Neuronal stem cell (in vitro differentiated cells): ENCODE data around the gene UGT1A7.

Source experiments
- DNase-seq: peaks from one replicate; pipeline ENCODE4 v3.0.0-alpha.2; 2013; ENCODE audit warnings: low spot score
- H2AFZ ChIP-seq: one replicate; pipeline ENCODE4 v1.6.1; 2013; ENCODE audit warnings: mild to moderate bottlenecking, low read length, inconsistent platforms
- H2AK5ac ChIP-seq: 2 replicates; pipeline ENCODE4 v1.6.1; 2013; ENCODE audit warnings: low read depth, mild to moderate bottlenecking, inconsistent platforms, low read length, moderate library complexity, mixed read lengths
- H2BK120ac ChIP-seq: 2 replicates; pipeline ENCODE4 v1.6.1; 2013; ENCODE audit warnings: low read depth, mild to moderate bottlenecking, inconsistent platforms, low read length, moderate library complexity, mixed read lengths
- H2BK12ac ChIP-seq: one replicate; pipeline ENCODE4 v1.6.1; 2013; ENCODE audit warnings: low read length, inconsistent platforms
- H2BK15ac ChIP-seq: 2 replicates; pipeline ENCODE4 v1.6.1; 2013; ENCODE audit warnings: mild to moderate bottlenecking, low read length, inconsistent platforms, mixed read lengths
- H2BK5ac ChIP-seq: one replicate; pipeline ENCODE4 v1.6.1; 2013; ENCODE audit warnings: inconsistent platforms, mild to moderate bottlenecking, low read length, moderate library complexity
- H3K14ac ChIP-seq: one replicate; pipeline ENCODE4 v1.6.1; 2013; ENCODE audit warnings: low read length, inconsistent platforms
- H3K18ac ChIP-seq: 2 replicates; pipeline ENCODE4 v1.6.1; 2013; ENCODE audit warnings: low read length, inconsistent platforms
- H3K23ac ChIP-seq: 2 replicates; pipeline ENCODE4 v1.6.1; 2013; ENCODE audit warnings: low read depth, mild to moderate bottlenecking, mixed read lengths, low read length, inconsistent platforms; ENCODE audit not compliant: poor library complexity
- H3K27ac ChIP-seq: replicated peaks from 3 replicates; pipeline ENCODE4 v1.5.1; 2013; ENCODE audit warnings: low read length, inconsistent platforms
- H3K27me3 ChIP-seq, 3 experiments: 2 replicates each; pipeline ENCODE4 v1.6.1; 2013; ENCODE audit warnings: low read length in 3 of 3, mild to moderate bottlenecking in 2 of 3, inconsistent platforms in 1 of 3, low read depth in 1 of 3, mixed read lengths in 1 of 3, moderate library complexity in 1 of 3; ENCODE audit not compliant: control insufficient read depth in 3 of 3, insufficient read depth in 3 of 3
- H3K36me3 ChIP-seq, 2 donors: replicated peaks in 1 of 2; 2 replicates each; pipeline ENCODE4 v1.6.1; 2013; ENCODE audit warnings: low read length in 2 of 2; ENCODE audit not compliant: control insufficient read depth in 2 of 2, insufficient read depth in 2 of 2
- H3K4ac ChIP-seq: 2 replicates; pipeline ENCODE4 v1.6.1; 2013; ENCODE audit warnings: inconsistent platforms, mild to moderate bottlenecking, low read length, moderate library complexity
- H3K4me1 ChIP-seq, 2 donors: 1 replicate in 1 of 2; 2 replicates in 1 of 2; pipeline ENCODE4 v1.6.1; 2013; ENCODE audit warnings: low read length in 2 of 2, low read depth in 1 of 2; ENCODE audit not compliant: control insufficient read depth in 2 of 2, insufficient read depth in 1 of 2
- H3K4me2 ChIP-seq: one replicate; pipeline ENCODE4 v1.6.1; 2013; ENCODE audit warnings: mild to moderate bottlenecking, low read length, inconsistent platforms; ENCODE audit not compliant: insufficient read depth, poor library complexity, severe bottlenecking
- H3K4me3 ChIP-seq, 2 donors: 2 replicates each; pipeline ENCODE4 v1.5.1; 2013; ENCODE audit warnings: low read length in 2 of 2, mild to moderate bottlenecking in 2 of 2, inconsistent platforms in 1 of 2, moderate library complexity in 1 of 2
- H3K79me1 ChIP-seq: one replicate; pipeline ENCODE4 v1.6.1; 2013; ENCODE audit warnings: low read depth, mild to moderate bottlenecking, inconsistent platforms, low read length, moderate library complexity
- H3K9ac ChIP-seq: one replicate; pipeline ENCODE4 v1.6.1; 2013; ENCODE audit warnings: mild to moderate bottlenecking, low read depth, low read length, inconsistent platforms; ENCODE audit not compliant: poor library complexity
- H3K9me3 ChIP-seq, 2 donors: replicated peaks in 1 of 2; 2 replicates each; pipeline versions ENCODE3 to v1.6.1; 2013; ENCODE audit warnings: low read length in 2 of 2, mild to moderate bottlenecking in 2 of 2, inconsistent platforms in 1 of 2, low read depth in 1 of 2, mixed read lengths in 1 of 2, moderate library complexity in 1 of 2; ENCODE audit not compliant: control insufficient read depth in 2 of 2, insufficient read depth in 1 of 2
- H4K8ac ChIP-seq: one replicate; pipeline ENCODE4 v1.6.1; 2013; ENCODE audit warnings: low read depth, mild to moderate bottlenecking, inconsistent platforms, low read length, moderate library complexity
- H4K91ac ChIP-seq: one replicate; pipeline ENCODE4 v1.6.1; 2013; ENCODE audit warnings: low read length, low read depth, mild to moderate bottlenecking, inconsistent platforms; ENCODE audit not compliant: poor library complexity
- WGBS, 2 donors: extraction: QIAGEN DNeasy Blood & Tissue Kit; methylation state at CpG; one replicate each; pipeline ENCODE4 v1.1.7; 2013; ENCODE audit warnings: missing lambda C conversion rate in 2 of 2, mixed read lengths in 1 of 2; ENCODE audit not compliant: insufficient read length in 2 of 2, insufficient replicate concordance in 1 of 2; ENCODE audit errors: extremely low coverage in 2 of 2; 5-methylcytosine and 5-hydroxymethylcytosine counted together

Gene UGT1A7

GRCh38 chr2:233754872-233755611, 73.3 kb downstream of the UGT1A7 start:
- peak overlapping the region; percentile 62 for H3K23ac ChIP-seq
- no peak overlapping the region for H2BK15ac ChIP-seq
- no peak for DNase-seq
- no peak overlapping the region for H3K9ac ChIP-seq
- no peak overlapping the region for H3K4me2 ChIP-seq
- no peak overlapping the region for H2AFZ ChIP-seq
- H3K27me3 ChIP-seq = no peaks in the 10 kb centered on the region
- H2BK5ac ChIP-seq = no peak overlapping the region
- H3K79me1 ChIP-seq = no peaks in the 10 kb centered on the region
- WGBS, 2 donors = no CpG with 5 or more reads among the region's 44 CpGs
- H4K91ac ChIP-seq = no peak overlapping the region
- no peak overlapping the region for H3K18ac ChIP-seq
- H2AK5ac ChIP-seq = no peak overlapping the region
- peaks cover 9 to 13% of the 10 kb centered on the region in 2 donors for H3K9me3 ChIP-seq
- peak overlapping the region in 1 of 2 donors; percentile 60 for H3K4me3 ChIP-seq
- no peak overlapping the region for H3K4ac ChIP-seq
- no peak overlapping the region for H2BK12ac ChIP-seq
- no peak overlapping the region for H3K27ac ChIP-seq
- H3K36me3 ChIP-seq = no peaks in the 10 kb centered on the region
- no peak overlapping the region for H2BK120ac ChIP-seq
- peaks cover 0 to 4% of the 10 kb centered on the region in 2 donors for H3K4me1 ChIP-seq
- no peak overlapping the region for H4K8ac ChIP-seq
- H3K14ac ChIP-seq = no peak overlapping the region

DNA sequence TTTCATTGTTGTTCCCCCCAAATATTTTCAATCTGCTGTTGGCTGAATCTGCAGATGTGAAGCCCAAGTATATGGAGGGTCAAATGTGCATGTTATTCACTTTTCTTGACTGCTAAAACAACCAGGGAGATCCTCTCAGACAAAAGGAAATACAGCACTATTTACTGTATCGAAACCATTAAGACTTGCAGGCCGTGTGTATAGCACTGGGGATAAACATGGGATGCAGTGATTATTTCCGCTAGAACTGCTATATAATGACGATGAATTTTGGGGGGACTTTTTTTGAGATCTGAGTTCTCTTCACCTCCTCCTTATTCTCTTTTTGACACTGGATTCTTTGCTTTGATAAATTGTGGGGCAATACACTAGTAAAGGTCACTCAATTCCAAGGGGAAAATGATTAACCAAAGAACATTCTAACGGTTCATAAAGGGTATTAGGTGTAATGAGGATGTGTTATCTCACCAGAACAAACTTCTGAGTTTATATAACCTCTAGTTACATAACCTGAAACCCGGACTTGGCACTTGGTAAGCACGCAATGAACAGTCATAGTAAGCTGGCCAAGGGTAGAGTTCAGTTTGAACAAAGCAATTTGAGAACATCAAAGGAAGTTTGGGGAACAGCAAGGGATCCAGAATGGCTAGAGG, 74.9 kb downstream of the UGT1A7 start:
- Histone ChIP-seq H2BK12ac (no peak overlapping the region), H3K4me3 (no peak overlapping the region), H3K4me2 (no peak overlapping the region), H2AK5ac (no peak overlapping the region), H2BK5ac (no peak overlapping the region), H3K4ac (no peak overlapping the region), H3K23ac (no peak overlapping the region), H2AFZ (no peak overlapping the region), H2BK120ac (no peak overlapping the region), H3K9ac (no peak overlapping the region), H3K79me1 (no peaks in the 10 kb centered on the region), H3K14ac (no peak overlapping the region), H3K36me3 (no peaks in the 10 kb centered on the region), H4K91ac (no peak overlapping the region), H3K18ac (no peak overlapping the region), H4K8ac (no peak overlapping the region), H3K4me1 (peaks cover 0 to 4% of the 10 kb centered on the region in 2 donors), H3K27ac (no peak overlapping the region), H3K27me3 (no peaks in the 10 kb centered on the region), H3K9me3 (peaks cover 1 to 8% of the 10 kb centered on the region in 2 donors), H2BK15ac (no peak overlapping the region)
- no peak for DNase-seq
- no CpG with 5 or more reads among the region's 7 CpGs for WGBS, 2 donors

GRCh38 chr2:233758141-233758540, 76.4 kb downstream of the UGT1A7 start:
- no peaks in the 10 kb centered on the region for H3K4me1 ChIP-seq
- no peak overlapping the region for H4K8ac ChIP-seq
- no peak overlapping the region for H2BK15ac ChIP-seq
- no peak overlapping the region for H2BK12ac ChIP-seq
- H2AFZ ChIP-seq = no peak overlapping the region
- H2BK120ac ChIP-seq = no peak overlapping the region
- H3K4me2 ChIP-seq = no peak overlapping the region
- H3K27ac ChIP-seq = no peak overlapping the region
- H4K91ac ChIP-seq = no peak overlapping the region
- no peak overlapping the region for H2AK5ac ChIP-seq
- H3K9me3 ChIP-seq = peaks cover 0 to 7% of the 10 kb centered on the region in 2 donors
- H3K79me1 ChIP-seq = no peaks in the 10 kb centered on the region
- H3K4ac ChIP-seq = no peak overlapping the region
- no peak overlapping the region for H3K18ac ChIP-seq
- H3K36me3 ChIP-seq = no peaks in the 10 kb centered on the region
- no peak overlapping the region for H3K23ac ChIP-seq
- H2BK5ac ChIP-seq = no peak overlapping the region
- no peak for DNase-seq
- H3K4me3 ChIP-seq = no peak overlapping the region
- no peak overlapping the region for H3K9ac ChIP-seq
- no peak overlapping the region for H3K14ac ChIP-seq
- no peaks in the 10 kb centered on the region for H3K27me3 ChIP-seq

DNA sequence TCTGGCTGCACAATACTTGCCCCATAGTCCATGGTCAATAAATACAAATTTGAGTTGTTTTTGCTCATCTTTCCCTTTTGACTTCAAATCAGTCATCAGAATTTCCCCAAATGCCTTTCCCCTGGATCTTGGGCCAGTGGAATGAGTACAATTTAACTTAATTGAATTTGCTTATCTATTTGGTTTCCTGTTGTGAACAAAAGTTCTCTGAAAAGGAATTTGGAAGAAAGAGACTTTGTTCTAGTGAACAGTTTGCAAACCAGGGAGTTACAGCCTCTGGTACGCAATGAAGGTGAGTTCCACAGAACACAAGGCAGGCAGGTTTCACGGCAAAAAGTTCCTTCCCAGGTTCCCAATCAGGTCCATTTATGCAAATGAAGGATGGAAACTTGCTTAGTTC, 77.1 kb downstream of the UGT1A7 start:
- Histone ChIP-seq H2BK12ac (no peak overlapping the region), H3K4me1 (no peaks in the 10 kb centered on the region), H3K18ac (no peak overlapping the region), H4K8ac (no peak overlapping the region), H2BK15ac (no peak overlapping the region), H3K36me3 (no peaks in the 10 kb centered on the region), H3K4me3 (no peak overlapping the region), H2AFZ (no peak overlapping the region), H3K14ac (no peak overlapping the region), H2AK5ac (no peak overlapping the region), H3K27me3 (no peaks in the 10 kb centered on the region), H3K4ac (no peak overlapping the region), H3K9ac (no peak overlapping the region), H3K23ac (no peak overlapping the region), H3K9me3 (peaks cover 0 to 3% of the 10 kb centered on the region in 2 donors), H3K4me2 (no peak overlapping the region), H3K27ac (no peak overlapping the region), H2BK120ac (no peak overlapping the region), H2BK5ac (no peak overlapping the region), H4K91ac (no peak overlapping the region), H3K79me1 (no peaks in the 10 kb centered on the region)
- no peak for DNase-seq
- WGBS, 2 donors = no CpG with 5 or more reads among the region's 2 CpGs
